Measurements from ENCODE around the gene CASP12.

CASP12 gene

DNA sequence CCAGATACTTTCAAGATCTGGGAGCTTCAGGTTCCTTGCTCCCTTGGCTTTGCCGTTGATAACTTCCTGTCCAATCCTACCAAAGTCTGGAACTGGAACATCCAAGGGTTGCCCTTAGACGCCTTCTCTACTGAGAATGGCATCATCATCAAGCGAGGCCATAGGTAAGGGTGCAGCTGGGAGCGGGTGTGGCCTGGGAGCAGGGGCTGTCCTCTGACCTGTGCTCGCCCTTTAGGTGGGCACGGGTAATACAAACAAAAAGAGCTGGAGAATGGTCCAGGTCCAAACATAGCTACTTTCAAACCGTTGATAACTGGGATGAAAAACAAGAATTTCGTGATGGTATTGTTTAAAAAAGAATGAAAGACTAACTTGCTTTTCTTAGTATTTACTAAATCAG lies 25.0 kb downstream of the CASP12 start:
- in situ Hi-C loops (cut with MboI; ENCODE audit: low sequenced_read_pairs) = no loop called here
- DNase-seq (ENCODE audit: low spot score in 2 of 2) = peak in 1 of 2 experiments; percentile 38
- H3K36me3 ChIP-seq (replicated peaks) = no peaks in the 10 kb centered on the region
- no peaks in the 10 kb centered on the region for H3K9me3 ChIP-seq
- no peaks in the 10 kb centered on the region for H3K27me3 ChIP-seq (ENCODE audit: low read depth)
- H3K4me1 ChIP-seq = no peaks in the 10 kb centered on the region
- no peak overlapping the region for H3K4me3 ChIP-seq

DNA sequence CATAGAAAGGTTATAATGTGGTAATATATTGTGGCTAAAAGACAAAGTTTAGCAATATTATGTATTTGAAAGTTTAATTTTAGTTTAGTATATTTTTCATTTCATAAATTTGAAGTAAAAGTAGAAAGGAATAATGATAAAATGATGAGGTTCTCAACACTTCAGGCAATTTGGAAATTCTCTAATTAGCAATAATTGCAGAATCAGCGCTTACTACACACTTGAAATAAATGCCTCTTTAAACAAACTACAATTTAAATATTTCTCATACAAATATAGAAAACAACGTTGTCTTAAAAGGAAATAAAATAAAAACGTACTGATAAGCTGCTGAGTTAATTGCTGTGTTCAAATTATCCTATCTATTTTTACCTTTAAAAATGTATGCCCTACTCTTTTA lies 25.9 kb downstream of the CASP12 start:
- no peaks in the 10 kb centered on the region for H3K27me3 ChIP-seq (ENCODE audit: low read depth)
- DNase-seq (ENCODE audit: low spot score in 2 of 2) = no peak
- H3K9me3 ChIP-seq = no peaks in the 10 kb centered on the region
- H3K36me3 ChIP-seq (replicated peaks) = no peaks in the 10 kb centered on the region
- no peak overlapping the region for H3K4me3 ChIP-seq
- no peaks in the 10 kb centered on the region for H3K4me1 ChIP-seq
- in situ Hi-C loops (cut with MboI; ENCODE audit: low sequenced_read_pairs) = no loop called here

DNA sequence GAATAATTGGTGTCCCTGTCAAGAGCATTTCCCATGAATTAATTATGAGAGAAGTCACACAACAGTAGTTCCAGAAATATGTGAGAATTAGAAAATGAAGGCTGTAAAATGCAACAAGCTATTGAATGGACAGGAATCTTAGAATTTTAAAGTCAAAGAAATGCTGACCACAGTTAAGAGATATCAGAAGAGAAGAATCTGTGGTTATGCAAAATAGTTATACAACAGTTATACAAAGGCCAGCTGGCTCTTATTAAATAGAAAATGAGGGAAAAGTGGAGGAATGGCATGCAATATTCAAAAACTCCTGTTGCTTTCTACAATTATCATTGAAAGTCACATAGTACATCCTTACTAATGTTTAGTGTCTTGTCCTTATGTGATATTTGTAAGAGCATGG lies 27.4 kb downstream of the CASP12 start:
- no peak overlapping the region for H3K4me3 ChIP-seq
- in situ Hi-C loops (cut with MboI; ENCODE audit: low sequenced_read_pairs) = no loop called here
- DNase-seq (ENCODE audit: low spot score in 2 of 2) = no peak

DNA sequence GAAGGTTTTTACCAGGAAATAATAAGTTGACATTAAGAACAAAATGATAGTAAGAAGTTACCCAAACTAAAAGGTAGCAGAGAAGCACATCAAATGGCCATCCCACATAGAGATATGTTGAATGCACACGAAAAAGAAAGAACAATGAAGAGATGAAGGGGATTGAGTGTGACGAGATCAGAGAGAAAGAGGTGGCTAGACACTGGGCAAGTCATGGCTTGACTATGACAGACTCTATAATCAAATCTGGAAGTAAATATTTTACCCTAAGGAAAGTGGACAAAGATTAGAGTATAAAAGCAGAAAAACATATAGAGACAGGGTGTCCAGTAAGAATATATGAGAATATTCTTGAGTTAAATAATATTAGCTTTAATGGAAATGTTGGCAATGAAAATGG lies 31.4 kb downstream of the CASP12 start:
- no peak for DNase-seq (ENCODE audit: low spot score in 2 of 2)
- in situ Hi-C loops (cut with MboI; ENCODE audit: low sequenced_read_pairs) = no loop called here
- Histone ChIP-seq H3K4me1 (no peaks in the 10 kb centered on the region), H3K36me3 (replicated peaks) (no peaks in the 10 kb centered on the region), H3K27me3 (ENCODE audit: low read depth) (no peaks in the 10 kb centered on the region), H3K9me3 (no peaks in the 10 kb centered on the region), H3K4me3 (no peak overlapping the region)

More for the DNA sequence above, 27.4 kb downstream of the CASP12 start:
- Histone ChIP-seq H3K36me3 (replicated peaks) (no peaks in the 10 kb centered on the region), H3K4me1 (no peaks in the 10 kb centered on the region), H3K27me3 (ENCODE audit: low read depth) (no peaks in the 10 kb centered on the region), H3K9me3 (no peaks in the 10 kb centered on the region)

DNA sequence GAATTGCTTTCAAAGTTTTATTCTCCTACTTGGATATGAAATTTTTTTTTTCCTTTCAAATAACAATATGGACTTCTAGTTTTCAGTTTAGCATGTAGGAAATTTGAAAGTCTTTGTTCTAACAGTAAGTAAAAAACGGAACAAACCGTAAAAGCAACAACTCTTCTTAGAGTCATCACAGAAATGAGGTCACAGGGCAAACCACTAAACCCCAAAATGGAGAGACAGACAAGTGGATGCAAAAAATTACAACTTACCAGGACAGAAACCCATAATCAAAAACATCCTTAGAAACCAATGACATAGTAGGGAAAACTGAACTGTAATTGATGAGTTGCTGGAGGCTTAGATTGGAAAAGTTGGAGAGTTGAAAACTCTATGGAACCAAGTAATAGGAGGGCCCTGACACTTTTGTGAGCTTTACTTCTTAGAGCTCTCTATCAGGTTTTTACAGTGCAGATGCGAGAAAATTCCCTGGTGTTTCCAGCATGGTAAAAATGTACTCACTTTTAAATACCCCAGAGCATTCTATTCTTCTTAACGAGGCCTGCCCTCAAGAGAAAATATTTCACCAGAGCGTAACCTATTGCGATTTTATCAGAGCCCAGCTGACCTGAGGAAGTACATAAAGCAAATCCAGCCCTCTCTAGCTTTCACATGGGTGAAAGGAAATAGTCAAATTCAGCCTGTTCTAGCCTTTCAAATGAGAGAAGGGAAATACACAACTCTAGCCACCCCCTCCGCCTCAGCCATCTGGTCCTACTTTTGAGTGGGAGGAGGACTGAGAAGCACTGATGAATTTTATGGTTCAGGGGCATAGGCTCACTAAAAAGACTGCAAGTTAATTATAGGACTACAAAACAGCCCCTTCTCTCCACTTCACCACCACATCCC lies 39.1 kb downstream of the CASP12 start:
- H3K4me1 ChIP-seq = no peaks in the 10 kb centered on the region
- in situ Hi-C loops (cut with MboI; ENCODE audit: low sequenced_read_pairs) = no loop called here
- no peaks in the 10 kb centered on the region; the same call in 1 of the 2 replicates for H3K27me3 ChIP-seq (ENCODE audit: low read depth)
- H3K9me3 ChIP-seq = no peaks in the 10 kb centered on the region
- H3K36me3 ChIP-seq (replicated peaks) = no peaks in the 10 kb centered on the region
- no peak overlapping the region for H3K4me3 ChIP-seq
- DNase-seq (ENCODE audit: low spot score in 2 of 2) = no peak

DNA sequence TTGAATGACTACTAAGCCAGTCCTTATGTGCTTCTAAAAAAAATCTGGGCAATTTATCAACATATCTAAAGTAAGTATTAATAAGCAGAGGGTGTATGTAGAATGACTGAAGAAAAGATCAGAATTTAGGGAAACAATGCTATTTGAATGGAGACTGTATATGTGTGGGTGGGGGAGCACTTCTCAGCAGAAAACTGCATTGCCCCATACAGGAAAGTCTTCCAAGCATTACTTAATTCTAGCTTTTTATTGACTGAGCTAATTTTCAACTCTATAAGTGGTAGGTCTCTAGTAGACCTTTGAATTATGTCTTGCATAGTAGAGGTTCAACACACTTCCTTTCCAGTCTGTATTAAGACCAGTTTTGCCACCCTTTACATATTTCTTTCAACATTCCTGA lies 41.7 kb downstream of the CASP12 start:
- no peaks in the 10 kb centered on the region for H3K9me3 ChIP-seq
- H3K36me3 ChIP-seq (replicated peaks) = no peaks in the 10 kb centered on the region
- in situ Hi-C loops (cut with MboI; ENCODE audit: low sequenced_read_pairs) = no loop called here
- no peak for DNase-seq (ENCODE audit: low spot score in 2 of 2)
- H3K27me3 ChIP-seq (ENCODE audit: low read depth) = no peaks in the 10 kb centered on the region; the same call in 1 of the 2 replicates
- H3K4me1 ChIP-seq = no peaks in the 10 kb centered on the region
- no peak overlapping the region for H3K4me3 ChIP-seq

DNA sequence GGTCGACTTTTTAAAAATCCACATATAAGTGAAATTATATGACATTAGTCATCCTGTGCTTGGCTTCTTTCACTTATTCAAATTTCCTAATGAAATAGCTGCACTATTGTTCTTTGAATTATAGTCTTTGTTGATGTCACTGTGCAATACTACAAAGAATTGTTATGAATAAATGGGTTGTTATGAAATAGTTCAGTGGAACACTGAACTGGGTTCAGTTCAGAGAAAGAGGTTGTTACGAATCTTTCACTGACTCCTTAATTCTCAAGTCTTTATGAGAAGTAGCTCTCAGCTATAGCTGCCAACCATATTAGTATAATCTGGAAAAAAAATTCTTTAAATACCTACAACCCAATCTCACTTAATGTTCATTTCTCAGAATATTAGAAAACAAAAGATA lies 42.3 kb downstream of the CASP12 start:
- no peak overlapping the region for H3K4me3 ChIP-seq
- no peak for DNase-seq (ENCODE audit: low spot score in 2 of 2)
- in situ Hi-C loops (cut with MboI; ENCODE audit: low sequenced_read_pairs) = no loop called here
- H3K27me3 ChIP-seq (ENCODE audit: low read depth) = no peaks in the 10 kb centered on the region; the same call in 1 of the 2 replicates
- H3K36me3 ChIP-seq (replicated peaks) = no peaks in the 10 kb centered on the region
- no peaks in the 10 kb centered on the region for H3K4me1 ChIP-seq
- no peaks in the 10 kb centered on the region for H3K9me3 ChIP-seq

DNA sequence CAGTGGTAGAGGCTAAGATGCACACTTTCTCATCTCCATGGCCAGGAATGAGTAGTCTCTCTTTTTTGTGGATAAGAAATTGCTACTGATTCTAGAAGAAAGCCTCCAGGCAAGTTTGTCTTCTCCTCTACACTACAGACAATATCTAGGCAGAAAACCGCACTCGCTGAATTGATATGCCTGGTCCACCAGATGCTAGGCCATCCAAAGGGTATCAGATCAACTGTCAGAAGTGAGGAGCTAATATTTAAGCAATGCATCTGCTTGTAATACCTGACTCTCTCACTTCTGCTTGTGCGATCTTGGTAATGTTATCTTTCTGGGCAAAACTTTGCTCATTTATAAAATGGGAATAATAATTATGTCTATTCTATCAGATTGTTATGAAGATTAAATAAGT lies 45.0 kb downstream of the CASP12 start:
- Histone ChIP-seq H3K4me3 (no peak overlapping the region), H3K36me3 (replicated peaks) (no peaks in the 10 kb centered on the region), H3K4me1 (no peaks in the 10 kb centered on the region), H3K9me3 (no peaks in the 10 kb centered on the region), H3K27me3 (ENCODE audit: low read depth) (no peaks in the 10 kb centered on the region; the same call in 1 of the 2 replicates)
- in situ Hi-C loops (cut with MboI; ENCODE audit: low sequenced_read_pairs) = no loop called here
- no peak for DNase-seq (ENCODE audit: low spot score in 2 of 2)

DNA sequence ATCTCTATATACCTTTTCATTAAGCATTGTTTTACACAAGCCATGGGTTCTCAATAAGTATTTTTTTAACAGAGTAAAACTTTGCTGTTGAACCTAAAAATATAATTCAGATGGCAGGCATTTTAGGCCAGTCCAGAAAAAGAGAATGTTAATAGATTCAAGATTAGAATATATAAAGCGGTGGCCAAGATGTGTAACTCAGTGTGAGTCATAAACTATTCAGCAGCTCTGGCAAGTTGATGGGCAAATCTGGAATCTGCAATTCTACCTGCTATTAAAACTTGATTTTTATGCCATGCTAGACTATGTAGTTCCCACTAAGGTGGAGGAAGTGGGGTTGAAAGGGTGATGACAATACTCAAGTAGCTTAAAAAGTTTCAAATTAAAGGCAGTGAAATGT lies 45.4 kb downstream of the CASP12 start:
- no peaks in the 10 kb centered on the region; the same call in 1 of the 2 replicates for H3K27me3 ChIP-seq (ENCODE audit: low read depth)
- H3K36me3 ChIP-seq (replicated peaks) = no peaks in the 10 kb centered on the region
- H3K9me3 ChIP-seq = no peaks in the 10 kb centered on the region
- no peak overlapping the region for H3K4me3 ChIP-seq
- no peak for DNase-seq (ENCODE audit: low spot score in 2 of 2)
- in situ Hi-C loops (cut with MboI; ENCODE audit: low sequenced_read_pairs) = no loop called here
- no peaks in the 10 kb centered on the region for H3K4me1 ChIP-seq

DNA sequence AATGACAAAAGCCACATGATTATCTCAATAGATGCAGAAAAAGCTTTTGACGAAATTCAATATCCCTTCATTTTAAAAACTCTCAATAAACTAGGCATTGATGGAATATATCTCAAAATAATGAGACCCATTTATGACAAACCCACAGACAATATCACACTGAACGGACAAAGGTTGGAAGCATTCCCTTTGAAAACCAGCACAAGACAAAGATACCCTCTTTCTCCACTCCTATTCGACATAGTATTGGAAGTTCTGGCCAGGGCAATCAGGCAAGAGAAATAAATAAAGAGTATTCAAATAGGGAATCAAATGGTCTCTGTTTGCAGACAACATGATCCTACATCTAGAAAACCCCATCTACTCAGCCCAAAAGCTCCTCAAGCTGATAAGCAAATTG lies 52.0 kb downstream of the CASP12 start:
- Histone ChIP-seq H3K27me3 (ENCODE audit: low read depth) (no peaks in the 10 kb centered on the region), H3K36me3 (replicated peaks) (no peaks in the 10 kb centered on the region), H3K4me1 (no peaks in the 10 kb centered on the region), H3K4me3 (no peak overlapping the region), H3K9me3 (no peaks in the 10 kb centered on the region)
- in situ Hi-C loops (cut with MboI; ENCODE audit: low sequenced_read_pairs) = no loop called here
- no peak for DNase-seq (ENCODE audit: low spot score in 2 of 2)

DNA sequence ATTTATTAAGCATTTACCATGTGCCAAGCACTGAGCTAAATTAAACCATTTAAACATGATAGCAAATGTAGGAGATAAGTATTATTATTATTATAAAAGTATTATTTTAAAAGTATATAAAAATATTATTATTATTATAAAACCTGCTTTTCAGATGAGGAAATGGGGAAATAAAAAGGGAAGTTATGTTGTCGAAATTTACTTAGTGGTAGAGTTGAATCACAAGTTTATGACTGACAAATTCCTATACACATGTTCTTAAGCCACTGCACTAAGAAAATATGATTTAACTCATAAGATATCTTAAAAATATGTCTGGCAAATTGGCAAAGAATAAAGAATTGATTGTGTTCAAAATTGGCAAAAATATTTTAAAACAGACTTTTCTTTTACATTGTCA lies 53.8 kb downstream of the CASP12 start:
- H3K4me3 ChIP-seq = no peak overlapping the region
- H3K36me3 ChIP-seq (replicated peaks) = no peaks in the 10 kb centered on the region
- in situ Hi-C loops (cut with MboI; ENCODE audit: low sequenced_read_pairs) = no loop called here
- no peaks in the 10 kb centered on the region for H3K27me3 ChIP-seq (ENCODE audit: low read depth)
- no peaks in the 10 kb centered on the region for H3K9me3 ChIP-seq
- no peak for DNase-seq (ENCODE audit: low spot score in 2 of 2)
- H3K4me1 ChIP-seq = no peaks in the 10 kb centered on the region

DNA sequence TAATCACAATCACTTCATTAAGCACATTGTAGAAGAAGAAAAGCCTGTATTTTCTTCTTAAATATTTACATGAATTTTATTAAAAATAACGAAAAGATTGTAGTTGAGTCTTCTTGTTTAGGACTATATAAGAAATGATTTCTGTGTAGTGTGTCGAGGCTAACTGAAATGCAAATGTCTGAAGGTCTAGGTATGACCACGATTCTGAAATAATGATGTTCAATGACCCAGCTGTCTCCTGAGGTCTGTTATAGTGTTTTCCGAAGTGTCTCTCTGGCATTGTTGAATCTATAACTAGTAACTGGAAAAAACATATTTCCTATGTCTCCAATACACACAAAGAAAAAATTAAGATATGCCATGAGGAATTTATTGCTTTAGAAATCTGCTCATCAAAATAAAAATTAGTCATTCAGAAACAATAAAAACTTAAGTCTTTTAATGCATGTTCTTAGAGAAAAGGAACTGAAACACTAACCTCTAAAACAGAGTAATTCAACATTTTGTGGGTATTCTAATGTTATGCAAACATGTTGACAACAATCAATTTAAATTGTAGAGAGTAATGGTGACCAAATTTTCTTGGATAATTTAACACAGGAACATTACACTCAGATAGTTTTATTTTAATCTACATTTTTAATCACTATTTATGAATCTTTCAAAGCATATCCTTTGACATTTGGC lies 55.0 kb downstream of the CASP12 start:
- Histone ChIP-seq H3K4me3 (no peak overlapping the region), H3K9me3 (no peaks in the 10 kb centered on the region), H3K36me3 (replicated peaks) (no peaks in the 10 kb centered on the region), H3K27me3 (ENCODE audit: low read depth) (no peaks in the 10 kb centered on the region), H3K4me1 (no peaks in the 10 kb centered on the region)
- no peak for DNase-seq (ENCODE audit: low spot score in 2 of 2)
- in situ Hi-C loops (cut with MboI; ENCODE audit: low sequenced_read_pairs) = no loop called here

DNA sequence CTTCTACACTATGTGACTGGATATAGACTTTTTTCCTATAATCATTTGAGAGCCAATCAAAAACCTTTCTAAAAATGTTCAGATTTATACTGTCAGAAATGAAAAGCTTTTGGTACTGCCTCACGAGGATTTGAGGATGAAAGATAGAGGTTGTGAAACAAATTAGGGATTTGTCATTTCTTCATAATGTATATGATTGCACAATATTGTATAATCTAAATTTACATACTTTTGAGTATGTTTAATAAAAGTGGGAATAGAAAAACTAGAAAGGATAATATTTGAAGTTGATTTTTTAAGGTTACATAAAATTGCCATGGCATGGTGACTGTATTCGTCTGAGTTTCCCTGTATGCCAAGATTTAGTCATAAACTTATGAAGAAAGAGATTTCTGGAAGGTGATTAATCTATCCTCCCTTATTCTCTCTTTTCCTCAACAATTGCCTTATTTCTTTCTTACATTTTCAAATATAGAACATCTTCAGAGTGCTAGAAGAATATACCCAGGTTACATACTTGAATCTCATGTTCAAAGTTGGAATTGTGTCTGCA lies 56.2 kb downstream of the CASP12 start:
- no peaks in the 10 kb centered on the region for H3K4me1 ChIP-seq
- no peak for DNase-seq (ENCODE audit: low spot score in 2 of 2)
- H3K4me3 ChIP-seq = no peak overlapping the region
- no peaks in the 10 kb centered on the region for H3K27me3 ChIP-seq (ENCODE audit: low read depth)
- in situ Hi-C loops (cut with MboI; ENCODE audit: low sequenced_read_pairs) = no loop called here
- no peaks in the 10 kb centered on the region for H3K9me3 ChIP-seq
- no peaks in the 10 kb centered on the region for H3K36me3 ChIP-seq (replicated peaks)

DNA sequence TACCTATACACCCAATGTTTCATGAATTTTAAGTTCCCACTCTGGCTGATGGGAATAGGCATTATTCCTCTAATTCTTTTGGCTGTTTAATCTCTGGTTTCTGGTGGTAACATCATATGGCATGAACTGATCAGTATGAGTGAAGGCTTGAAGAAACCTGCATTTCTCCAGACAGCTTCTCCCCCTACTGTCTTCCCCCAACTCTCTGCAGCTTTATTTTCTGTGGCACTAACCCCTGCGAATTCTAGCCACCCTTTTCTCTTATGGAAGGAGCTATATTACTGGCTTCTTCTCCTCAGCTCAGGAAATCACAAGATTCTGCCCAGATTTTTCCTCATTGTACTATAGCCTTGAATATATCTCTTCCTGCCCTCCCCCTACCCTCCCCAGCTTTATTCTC lies 57.1 kb downstream of the CASP12 start:
- Histone ChIP-seq H3K36me3 (replicated peaks) (no peaks in the 10 kb centered on the region), H3K4me1 (no peaks in the 10 kb centered on the region), H3K4me3 (no peak overlapping the region), H3K9me3 (no peaks in the 10 kb centered on the region), H3K27me3 (ENCODE audit: low read depth) (no peaks in the 10 kb centered on the region)
- DNase-seq (ENCODE audit: low spot score in 2 of 2) = no peak
- in situ Hi-C loops (cut with MboI; ENCODE audit: low sequenced_read_pairs) = no loop called here
